HG02884 (cell line): Measurements from ENCODE around the gene KDM5A.
"Not testable (repeated sequence)": the region's sequence is repeated elsewhere in the genome, so short reads cannot be mapped to it uniquely, and the experiment has no call there.

Experiments
- ATAC-seq: cut with Tn5 transposase; IDR thresholded peaks from one replicate; pipeline ENCODE4 v1.9.1; 2021; ENCODE audit warnings: mild to moderate bottlenecking, moderate library complexity; ENCODE audit not compliant: unreplicated experiment

KDM5A gene

DNA sequence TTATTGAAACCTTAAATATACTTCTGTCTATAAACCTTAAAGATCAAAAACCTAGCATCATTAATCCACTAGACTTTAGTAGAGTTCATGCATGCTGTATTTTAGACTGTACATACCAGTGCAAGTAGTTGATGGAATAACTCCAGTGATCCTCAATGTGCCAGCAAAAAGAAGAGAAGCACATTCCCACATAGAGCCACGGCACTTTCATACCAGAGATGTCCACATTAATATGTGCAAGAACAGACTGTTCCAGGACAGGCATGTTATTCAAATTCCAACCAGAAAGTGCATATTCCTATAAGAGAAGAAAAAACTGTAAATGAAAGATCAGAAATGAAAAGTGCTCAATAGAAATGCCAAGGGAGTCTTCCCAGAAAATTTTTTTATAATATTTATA, 55.0 kb downstream of the KDM5A start:
- ATAC-seq: no peak

DNA sequence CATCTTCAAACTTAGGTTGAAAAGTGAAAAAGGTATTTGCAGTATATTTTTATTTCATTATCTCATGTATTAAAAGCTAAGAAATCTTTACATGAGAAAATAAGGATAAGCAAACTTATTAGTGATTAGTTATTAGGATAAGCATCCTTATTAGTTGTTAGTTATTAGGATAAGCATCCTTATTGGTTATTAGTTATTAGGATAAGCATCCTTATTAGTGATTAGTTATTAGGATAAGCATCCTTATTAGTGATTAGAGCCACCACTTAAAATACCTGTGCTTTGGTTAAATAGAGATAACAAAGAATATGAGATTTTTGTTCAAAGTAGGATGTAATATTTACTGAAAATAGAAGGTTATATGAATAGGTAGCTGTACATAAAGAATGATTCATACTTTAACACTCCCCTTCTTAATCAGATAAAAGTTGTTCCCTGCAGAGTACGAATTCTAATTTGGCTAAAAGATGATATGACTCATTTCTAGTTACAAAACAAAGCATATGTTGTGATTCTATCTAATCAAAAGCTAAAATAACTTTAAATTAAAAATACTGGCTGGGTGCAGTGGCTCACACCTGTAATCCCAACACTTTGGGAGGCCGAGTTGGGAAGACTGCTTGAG, 56.4 kb downstream of the KDM5A start:
- ATAC-seq: no peak

DNA sequence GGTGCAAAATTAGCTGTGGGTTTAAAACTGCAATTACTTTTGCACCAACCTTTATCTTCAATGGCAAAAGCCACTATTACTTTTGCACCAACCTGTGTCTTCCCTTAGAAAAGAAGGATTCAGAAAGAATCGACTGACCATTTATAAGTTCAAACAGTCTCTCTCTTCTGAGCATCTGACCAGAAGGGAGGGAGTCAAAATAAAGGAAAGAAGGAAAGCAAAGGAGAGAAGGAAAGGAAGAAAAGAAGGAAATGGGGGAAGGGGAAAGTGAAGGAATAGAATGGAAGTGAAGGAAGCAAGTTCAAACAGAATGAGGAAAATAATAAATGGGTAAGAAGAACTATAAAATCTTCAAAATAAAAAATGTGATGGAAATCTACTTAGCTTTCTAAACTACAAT, 57.8 kb downstream of the KDM5A start:
- no peak for ATAC-seq

DNA sequence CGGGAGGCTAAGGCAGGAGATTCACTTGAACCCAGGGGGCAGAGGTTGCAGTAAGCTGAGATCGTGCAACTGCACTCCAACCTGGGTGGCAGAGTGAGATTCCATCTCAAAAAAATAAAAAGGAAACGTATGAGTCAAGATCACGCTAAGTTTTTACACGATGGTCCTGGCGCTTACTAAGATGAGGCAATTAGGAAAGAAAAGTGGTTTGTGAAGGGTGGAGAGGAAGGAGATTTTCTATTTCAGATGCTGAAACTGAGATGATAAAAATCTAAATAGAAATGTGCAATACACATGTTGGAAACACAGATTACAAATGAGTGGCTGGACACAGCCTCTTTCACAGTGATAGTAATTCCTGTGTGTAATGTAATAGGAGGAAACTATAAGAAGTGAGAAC, 63.2 kb downstream of the KDM5A start:
- no peak for ATAC-seq

DNA sequence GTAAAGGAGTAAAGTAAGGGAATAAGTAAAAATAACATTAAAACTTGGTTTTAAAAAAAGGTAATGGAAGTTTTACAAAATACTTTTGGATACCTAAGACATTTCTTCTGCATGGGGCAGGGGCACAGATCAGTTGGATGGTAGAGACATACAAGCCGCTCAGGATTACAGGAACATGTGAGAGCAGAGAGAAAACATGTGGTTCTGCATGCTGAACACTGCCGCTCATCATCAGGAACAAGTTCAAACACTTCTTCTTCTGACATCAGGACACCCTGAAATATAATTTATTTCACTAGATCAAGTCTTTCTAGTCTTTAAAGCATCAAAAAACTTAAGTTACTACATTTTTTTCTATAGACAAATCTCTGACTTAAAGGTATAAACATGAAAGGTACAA, 65.6 kb downstream of the KDM5A start:
- ATAC-seq: no peak

DNA sequence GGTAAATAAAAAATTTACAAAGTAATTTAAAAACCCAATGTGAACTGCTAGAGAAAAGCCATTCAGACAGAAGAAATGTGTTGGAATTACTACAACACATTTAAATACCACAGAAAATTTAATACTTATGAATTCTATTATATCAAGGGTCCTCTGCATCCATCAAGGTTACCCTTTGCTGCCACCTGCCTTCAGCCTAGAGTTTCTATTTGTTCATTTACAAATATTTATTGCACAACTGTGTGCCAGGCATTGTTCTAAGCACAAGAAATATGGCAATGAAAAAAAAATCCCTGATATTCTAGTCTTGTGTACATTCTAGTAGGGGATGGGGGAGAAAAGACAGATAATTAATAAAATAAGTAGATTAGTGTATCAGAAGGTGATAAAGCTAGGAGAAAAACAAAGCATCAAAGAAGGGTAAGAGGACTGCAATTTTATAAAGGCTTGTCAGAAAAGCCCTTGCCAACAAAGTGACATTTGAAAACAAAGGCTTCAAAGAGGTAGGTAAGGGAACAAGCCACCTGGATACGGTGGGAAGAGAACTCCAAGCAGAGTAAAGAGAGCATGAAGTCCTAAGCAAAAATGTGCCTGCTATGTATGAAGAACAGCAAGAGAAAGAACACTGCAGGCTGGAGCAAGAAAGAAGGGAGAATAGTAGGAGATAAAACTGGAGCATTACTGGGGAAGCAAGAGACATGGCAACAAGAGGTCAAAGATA, 67.4 kb downstream of the KDM5A start:
- no peak for ATAC-seq

DNA sequence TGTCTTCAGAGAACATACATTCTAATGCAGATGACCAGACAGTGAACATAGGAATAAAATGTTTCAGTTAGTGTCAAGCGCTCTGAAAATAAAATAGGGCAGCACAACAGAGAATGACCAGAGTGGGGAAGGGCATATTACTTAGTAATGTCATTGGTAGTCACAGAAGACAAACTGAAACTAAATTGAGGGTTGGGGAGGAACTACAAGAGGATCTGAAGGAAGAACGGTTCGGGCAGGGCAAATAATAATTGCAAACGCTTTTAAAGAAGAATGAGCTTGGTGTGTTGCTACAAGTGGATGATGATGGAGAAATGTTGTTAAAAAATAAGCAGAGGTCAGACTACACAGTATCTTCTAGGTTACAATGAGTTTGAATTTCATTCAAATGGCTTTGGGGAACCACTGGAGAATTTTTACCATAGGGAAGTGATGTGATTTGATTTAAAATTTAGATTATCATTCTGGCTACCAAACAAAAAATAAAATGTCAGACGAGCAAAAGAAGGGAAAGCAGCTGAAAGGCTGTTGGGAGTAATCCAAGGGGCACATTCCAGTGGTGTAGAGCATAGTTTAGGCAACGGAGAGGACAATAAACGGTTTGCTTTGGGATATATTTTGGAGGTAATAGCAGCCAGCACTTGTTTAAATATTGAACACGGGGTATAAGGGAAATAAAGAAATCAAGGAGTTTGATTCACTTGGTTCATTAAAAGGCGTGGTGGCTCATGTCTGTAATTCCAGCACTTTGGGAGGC, 70.2 kb downstream of the KDM5A start:
- no peak for ATAC-seq

DNA sequence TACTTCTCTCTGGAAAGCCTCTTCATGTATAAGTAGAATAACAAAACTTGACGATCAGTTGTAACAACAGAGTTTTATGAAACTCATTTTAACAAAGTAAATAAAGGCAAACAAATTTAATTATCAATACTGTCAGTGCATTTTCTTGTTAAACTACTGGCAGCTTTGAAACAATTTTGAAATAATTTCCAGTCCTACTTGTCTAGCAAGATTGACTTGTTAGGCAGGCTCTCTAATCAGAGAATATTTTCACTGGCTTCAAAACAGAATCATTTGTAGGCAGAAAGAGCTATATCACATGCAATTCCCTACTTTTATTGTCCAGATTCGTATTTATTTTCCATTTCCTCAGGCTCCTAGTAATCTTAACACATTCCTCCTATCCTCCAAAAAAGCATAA, 80.6 kb downstream of the KDM5A start:
- ATAC-seq: no peak

DNA sequence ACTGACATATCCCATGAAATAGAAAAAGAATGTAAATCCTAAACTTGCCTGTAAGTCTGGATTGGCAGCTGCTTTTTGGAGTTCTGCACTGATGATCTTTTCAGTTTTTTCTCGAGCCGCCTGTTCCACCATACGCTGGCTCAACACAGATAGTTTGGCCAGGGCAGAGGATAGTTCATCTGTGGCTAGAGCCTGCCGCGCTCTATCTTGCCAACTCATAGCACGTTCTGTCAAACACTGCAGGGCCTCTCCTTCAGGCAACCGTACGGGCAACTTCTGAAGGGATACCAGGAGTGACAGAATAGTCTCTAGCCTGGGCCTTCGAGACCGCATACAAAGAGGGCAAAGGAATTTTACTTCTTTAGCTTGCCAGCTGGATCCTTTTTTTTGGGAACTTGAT, 81.7 kb downstream of the KDM5A start:
- ATAC-seq: no peak

DNA sequence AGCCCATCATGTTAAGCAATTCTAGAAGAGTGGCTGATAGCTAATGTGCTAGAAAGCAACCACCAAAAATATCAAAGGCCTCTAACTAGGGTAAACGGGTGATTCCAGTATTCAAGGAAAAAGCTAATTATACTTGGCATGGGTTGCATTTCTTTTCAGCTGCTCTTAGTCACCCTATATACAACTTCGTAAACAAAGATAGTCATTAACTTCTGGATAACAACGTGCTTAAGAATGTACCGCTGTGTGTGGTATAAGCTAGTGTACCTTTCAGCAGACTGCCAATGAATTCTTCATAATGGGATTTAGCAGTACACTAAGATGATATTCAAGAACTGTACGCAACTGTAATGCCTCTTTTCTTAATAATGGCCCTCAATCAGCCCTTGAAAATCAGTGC, 84.3 kb downstream of the KDM5A start:
- no peak for ATAC-seq

DNA sequence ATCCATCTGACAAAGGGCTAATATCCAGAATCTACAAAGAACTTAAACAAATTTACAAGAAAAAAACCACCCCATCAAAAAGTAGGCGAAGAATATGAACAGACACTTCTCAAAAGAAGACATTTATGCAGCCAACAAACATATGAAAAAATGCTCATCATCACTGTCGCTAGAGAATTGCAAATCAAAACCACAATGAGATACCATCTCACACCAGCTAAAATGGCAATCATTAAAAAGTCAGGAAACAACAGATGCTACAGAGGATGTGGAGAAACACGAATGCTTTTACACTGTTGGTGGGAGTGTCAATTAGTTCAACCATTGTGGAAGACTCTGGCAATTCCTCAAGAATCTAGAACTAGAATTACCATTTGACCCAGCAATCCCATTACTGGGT, 86.4 kb downstream of the KDM5A start:
- ATAC-seq: not testable (repeated sequence)

DNA sequence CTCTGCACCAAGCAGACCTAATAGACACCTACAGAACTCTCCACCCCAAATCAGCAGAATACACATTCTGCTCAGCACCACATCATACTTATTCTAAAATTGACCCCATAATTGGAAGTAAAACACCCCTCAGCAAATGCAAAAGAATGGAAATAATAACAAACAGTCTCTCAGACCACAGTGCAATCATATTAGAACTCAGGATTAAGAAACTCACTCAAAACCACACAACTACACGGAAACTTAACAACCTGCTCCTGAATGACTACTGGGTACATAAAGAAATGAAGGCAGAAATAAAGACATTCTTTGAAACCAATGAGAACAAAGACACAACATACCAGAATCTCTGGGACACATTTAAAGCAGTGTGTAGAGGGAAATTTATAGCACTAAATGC, 89.0 kb downstream of the KDM5A start:
- not testable (repeated sequence) for ATAC-seq

DNA sequence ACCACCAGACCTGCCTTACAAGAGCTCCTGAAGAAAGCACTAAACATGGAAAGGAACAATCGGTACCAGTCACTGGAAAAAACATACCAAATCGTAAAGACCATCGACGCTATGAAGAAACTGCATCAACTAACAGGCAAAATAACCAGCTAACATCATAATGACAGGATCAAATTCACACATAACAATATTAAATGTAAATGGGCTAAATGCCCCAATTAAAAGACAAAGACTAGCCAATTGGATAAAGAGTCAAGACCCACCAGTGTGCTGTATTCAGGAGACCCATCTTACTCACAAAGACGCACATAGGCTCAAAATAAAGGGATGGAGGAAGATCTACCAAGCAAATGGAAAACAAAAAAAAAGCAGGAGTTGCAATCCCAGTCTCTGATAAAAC, 89.6 kb downstream of the KDM5A start:
- ATAC-seq: not testable (repeated sequence)

DNA sequence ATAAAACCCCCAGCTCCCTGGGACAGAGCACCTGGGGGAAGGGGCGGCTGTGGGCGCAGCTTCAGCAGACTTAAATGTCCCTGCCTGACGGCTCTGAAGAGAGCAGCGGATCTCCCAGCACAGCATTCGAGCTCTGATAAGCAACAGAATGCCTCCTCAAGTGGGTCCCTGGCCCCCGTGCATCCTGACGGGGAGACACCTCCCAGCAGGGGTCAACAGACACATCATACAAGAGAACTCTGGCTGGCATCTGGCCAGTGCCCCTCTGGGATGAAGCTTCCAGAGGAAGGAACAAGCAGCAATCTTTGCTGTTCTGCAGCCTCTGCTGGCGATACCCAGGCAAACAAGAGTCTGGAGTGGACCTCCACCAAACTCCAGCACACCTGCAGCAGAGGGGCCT, 91.1 kb downstream of the KDM5A start:
- not testable (repeated sequence) for ATAC-seq

DNA sequence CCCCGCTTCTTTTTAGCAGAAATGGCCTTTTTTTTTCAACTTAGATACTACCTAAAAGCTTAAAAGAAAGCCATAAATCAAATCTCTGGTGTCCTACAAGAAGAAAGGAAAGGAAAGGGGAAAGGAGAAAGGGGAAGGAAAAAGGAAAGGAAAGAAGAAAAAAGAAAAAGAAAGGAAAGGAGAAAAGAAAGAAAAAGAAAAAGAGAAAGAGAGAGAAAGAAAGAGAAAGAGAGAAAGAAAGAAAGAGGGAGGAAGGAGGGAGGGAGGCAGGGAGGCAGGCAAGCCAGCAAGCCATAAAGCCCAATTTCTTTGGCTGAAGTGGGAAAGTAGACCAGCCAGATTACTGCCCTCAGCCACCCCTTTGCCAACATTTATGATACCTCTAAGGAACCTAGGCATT, 94.0 kb downstream of the KDM5A start:
- ATAC-seq: no peak

DNA sequence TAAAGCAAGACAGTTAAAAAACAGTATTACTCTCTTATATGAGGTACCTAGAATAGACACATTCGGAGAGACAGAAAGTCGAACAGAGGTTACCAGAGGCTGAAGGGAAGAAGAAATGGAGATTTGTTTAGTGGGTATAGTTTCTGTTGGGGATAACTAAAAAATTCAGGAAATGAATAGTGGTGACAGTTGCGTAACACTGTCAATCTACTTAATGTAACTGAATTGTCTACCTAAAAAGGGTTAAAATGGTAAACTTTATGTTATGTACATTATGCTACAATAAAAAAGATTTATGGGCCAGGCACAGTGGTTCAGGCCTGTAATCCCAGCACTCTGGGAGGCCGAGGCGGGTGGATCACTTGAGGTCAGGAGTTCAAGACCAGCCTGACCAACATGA, 95.9 kb downstream of the KDM5A start:
- ATAC-seq: no peak

DNA sequence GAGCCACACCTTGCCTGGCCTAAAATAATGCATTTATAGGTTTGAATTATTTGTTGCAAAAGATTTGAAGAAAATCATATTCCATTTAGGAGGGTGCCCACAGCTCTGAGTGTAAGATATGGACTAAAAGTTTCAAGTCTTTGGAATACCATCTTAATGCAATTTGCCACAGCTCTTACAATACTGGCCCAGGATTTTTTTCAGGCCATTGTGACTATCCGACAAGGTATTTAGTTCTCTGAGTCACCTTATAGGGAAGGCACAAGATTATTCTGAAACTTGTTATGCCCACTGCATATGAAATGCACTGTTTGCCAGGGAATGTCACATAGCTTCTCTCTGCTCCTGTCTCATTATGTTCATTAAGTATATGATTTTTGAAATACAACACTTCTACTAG, 96.9 kb downstream of the KDM5A start:
- ATAC-seq: no peak

DNA sequence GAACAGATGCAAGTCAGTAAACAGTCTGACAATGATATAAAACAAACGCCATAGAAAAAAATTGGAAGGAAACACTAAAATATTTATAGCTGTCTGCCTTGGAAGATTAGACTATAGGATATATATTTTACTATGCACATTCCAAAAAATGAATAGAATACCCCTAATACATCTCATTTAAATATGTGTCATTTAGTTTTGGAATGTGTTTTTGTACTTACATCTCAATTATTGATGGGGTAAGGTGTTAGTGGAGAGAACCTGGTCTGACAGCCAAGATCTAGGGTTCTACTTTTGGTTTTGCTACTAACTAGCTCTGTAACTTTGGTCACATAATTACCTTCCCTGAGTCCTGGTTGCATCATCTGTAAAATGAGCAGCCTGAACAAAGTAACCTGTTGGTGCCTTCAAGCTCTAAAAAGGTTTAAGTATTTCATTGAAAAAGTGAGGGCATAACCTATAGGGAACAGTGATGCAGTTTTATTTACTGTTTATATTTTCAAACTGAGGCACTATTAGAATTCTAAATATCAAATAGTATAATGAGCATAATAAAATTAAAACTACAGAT, 97.9 kb downstream of the KDM5A start:
- no peak for ATAC-seq

DNA sequence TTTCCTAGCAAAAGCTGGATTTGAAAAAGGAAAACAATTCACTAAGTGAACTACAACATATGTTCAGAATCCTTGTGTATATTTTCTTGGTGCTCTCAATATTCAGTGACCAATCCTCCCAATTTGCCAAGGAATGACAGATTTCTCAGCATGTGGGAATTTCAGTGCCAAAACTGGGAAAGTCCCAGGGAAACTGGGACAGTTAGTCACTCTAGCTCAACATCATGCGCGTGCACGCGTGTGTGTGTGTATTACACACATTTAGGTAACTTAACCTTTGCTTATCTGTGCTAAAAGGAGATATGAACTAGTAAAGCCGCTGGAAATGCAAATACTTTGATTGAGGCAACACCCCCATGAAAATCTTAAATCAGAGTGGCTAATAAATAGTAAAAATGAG, 100.4 kb downstream of the KDM5A start:
- no peak for ATAC-seq

DNA sequence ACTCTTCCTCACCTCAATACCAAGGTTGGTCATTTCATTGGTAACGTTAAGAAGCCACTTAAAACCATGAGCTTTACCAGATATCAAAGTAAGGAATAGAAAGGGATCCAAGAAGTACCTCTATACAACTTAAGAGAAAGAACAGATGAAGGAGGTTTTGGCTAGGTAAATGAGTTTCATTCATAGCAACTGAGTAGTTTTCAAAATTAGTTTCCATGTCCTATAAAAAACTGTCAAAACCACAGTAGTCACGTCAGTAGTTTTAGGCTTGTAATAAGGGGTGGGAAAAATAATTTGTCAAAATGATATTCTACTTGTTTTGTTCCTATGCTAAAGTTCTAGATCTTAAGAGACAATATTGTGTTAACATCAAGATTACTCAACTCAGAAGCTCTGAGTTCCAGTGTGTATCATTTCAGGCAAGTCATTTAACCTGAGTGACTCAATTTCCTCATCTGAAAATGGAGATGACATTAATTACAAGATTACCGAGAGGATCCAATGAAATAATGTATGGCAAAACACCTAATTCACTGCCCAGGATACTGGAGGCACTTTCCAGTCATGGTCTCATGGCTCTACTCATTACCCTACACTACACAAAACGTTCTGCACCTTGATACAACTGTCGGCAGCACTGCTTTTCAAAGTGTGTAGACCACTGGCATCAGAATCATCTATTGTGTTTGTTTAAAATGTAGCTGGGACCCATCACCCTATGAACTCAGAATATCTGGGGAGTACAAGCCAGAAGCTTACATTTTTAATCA, 102.4 kb downstream of the KDM5A start:
- no peak for ATAC-seq

DNA sequence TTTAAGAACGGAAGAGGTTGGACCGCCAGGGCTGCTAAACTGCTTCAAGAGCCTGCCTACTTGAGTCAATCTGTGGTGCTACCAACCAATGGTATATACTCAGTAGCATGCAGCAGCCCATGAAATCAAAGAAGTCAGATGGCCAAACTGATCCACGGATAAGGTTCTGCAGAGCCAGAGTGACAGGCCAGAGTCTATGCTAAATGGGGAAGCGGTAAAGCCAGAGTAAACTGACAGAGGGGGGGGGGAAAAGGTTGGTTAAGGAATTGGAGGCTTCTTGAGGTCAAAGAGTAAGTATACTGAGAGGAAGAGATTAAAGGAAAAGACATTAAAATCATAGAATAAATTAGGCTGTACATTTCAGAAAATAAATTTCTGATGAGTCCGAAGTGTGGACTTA, 111.1 kb downstream of the KDM5A start:
- ATAC-seq: no peak
